DOHH2 (cell line): ENCODE measurements around the gene OCIAD2.

Source experiments
- H3F3A ChIP-seq: fragments of 200-600 bp; sonication (generic), shearing (Covaris generic); 2 replicates; pipeline ENCODE4 v1.6.0; 2016; ENCODE audit warnings: antibody characterized with exemption, mild to moderate bottlenecking; ENCODE audit not compliant: control insufficient read depth, insufficient read depth
- H3K27ac ChIP-seq: fragments of 200-600 bp; sonication (generic); 2 replicates; pipeline ENCODE4 v1.5.1; 2014; ENCODE audit warnings: low read depth, mild to moderate bottlenecking, low read length, moderate library complexity
- H3K27me3 ChIP-seq: fragments of 200-600 bp; sonication (generic); 2 replicates; pipeline ENCODE4 v1.6.1; 2014; ENCODE audit warnings: mild to moderate bottlenecking, low read length, mixed read lengths; ENCODE audit not compliant: control insufficient read depth
- H3K36me3 ChIP-seq: fragments of 200-600 bp; sonication (generic); 2 replicates; pipeline ENCODE4 v1.6.1; 2014; ENCODE audit warnings: mild to moderate bottlenecking, low read length, moderate library complexity, mixed read lengths; ENCODE audit not compliant: control insufficient read depth
- H3K4me1 ChIP-seq: fragments of 200-600 bp; sonication (generic); 2 replicates; pipeline ENCODE4 v1.6.1; 2014; ENCODE audit warnings: mild to moderate bottlenecking, low read length, mixed read lengths; ENCODE audit not compliant: control insufficient read depth
- H3K4me2 ChIP-seq: fragments of 200-600 bp; sonication (generic); 2 replicates; pipeline ENCODE4 v1.6.0; 2014; ENCODE audit warnings: mild to moderate bottlenecking, low read length, moderate library complexity
- H3K4me3 ChIP-seq: fragments of 200-600 bp; sonication (generic); 2 replicates; pipeline ENCODE4 v1.5.1; 2014; ENCODE audit warnings: mild to moderate bottlenecking, low read length, mixed read lengths
- H3K79me2 ChIP-seq: fragments of 200-600 bp; sonication (generic); 2 replicates; pipeline ENCODE4 v1.6.1; 2014; ENCODE audit warnings: mild to moderate bottlenecking, low read length, mixed read lengths; ENCODE audit not compliant: control insufficient read depth
- H3K9me2 ChIP-seq: fragments of 200-600 bp; sonication (generic); replicated peaks from 2 replicates; pipeline ENCODE4 v1.6.1; 2014; ENCODE audit warnings: mild to moderate bottlenecking, low read length, mixed read lengths; ENCODE audit not compliant: control insufficient read depth
- H3K9me3 ChIP-seq: fragments of 200-600 bp; sonication (generic); 2 replicates; pipeline ENCODE4 v1.6.1; 2014; ENCODE audit warnings: antibody characterized with exemption, low read length, mixed read lengths; ENCODE audit not compliant: control insufficient read depth, insufficient read depth
- H4K20me1 ChIP-seq: fragments of 200-600 bp; sonication (generic); 2 replicates; pipeline ENCODE4 v1.6.0; 2014; ENCODE audit warnings: low read depth, mild to moderate bottlenecking, antibody characterized with exemption, low read length, moderate library complexity; ENCODE audit not compliant: control insufficient read depth, insufficient read depth
- CTCF ChIP-seq: fragments of 200-600 bp; sonication (generic); IDR thresholded peaks from one replicate; pipeline ENCODE4 v1.5.1; 2014; ENCODE audit warnings: antibody characterized with exemption, mild to moderate bottlenecking, low read depth, low read length; ENCODE audit not compliant: poor library complexity, severe bottlenecking
- EZH2phosphoT487 ChIP-seq: fragments of 200-600 bp; sonication (generic); IDR thresholded peaks from 2 replicates; pipeline ENCODE4 v1.6.1; 2017; ENCODE audit warnings: borderline replicate concordance, mild to moderate bottlenecking, antibody characterized with exemption, low read length, moderate library complexity, mixed read lengths

OCIAD2 gene

GRCh38 chr4:48906206-48907173 lies at the start of gene OCIAD2:
TSS of gene OCIAD2 (minus strand) at chr4:48906774. CDS start at chr4:48904549, 2,225 bp downstream.
- Histone ChIP-seq H3K27ac (no peak within 1 kb of the TSS), H3K79me2 (peaks cover 19% of the 10 kb centered on the region), H4K20me1 (no peaks in the 10 kb centered on the region), H3K4me2 (peak within 1 kb of the TSS; percentile 89), H3K9me3 (no peaks in the 10 kb centered on the region), H3K4me1 (peaks cover 21% of the 10 kb centered on the region), H3K36me3 (peaks cover 23% of the 10 kb centered on the region), H3F3A (no peaks in the 10 kb centered on the region), H3K4me3 (peak within 1 kb of the TSS; percentile 85), H3K27me3 (no peaks in the 10 kb centered on the region), H3K9me2 (no peaks in the 10 kb centered on the region)
- TF ChIP-seq CTCF (peak; percentile 69), EZH2phosphoT487 (no peak)

- H3K27me3 ChIP-seq: no peaks in the 10 kb centered on the region
- H3K9me3 ChIP-seq: no peaks in the 10 kb centered on the region
- no peaks in the 10 kb centered on the region for H4K20me1 ChIP-seq
- no peak overlapping the region for H3K27ac ChIP-seq
- H3K4me1 ChIP-seq: no peaks in the 10 kb centered on the region
- no peak overlapping the region for H3K4me3 ChIP-seq
- H3F3A ChIP-seq: no peaks in the 10 kb centered on the region
- no peak for TF ChIP-seq CTCF
- no peak for TF ChIP-seq EZH2phosphoT487
- H3K79me2 ChIP-seq: no peaks in the 10 kb centered on the region
- no peak overlapping the region for H3K4me2 ChIP-seq
- no peaks in the 10 kb centered on the region for H3K9me2 ChIP-seq
- H3K36me3 ChIP-seq: no peaks in the 10 kb centered on the region
Observed at GRCh38 chr4:48954314-48954713, 47.7 kb upstream of the OCIAD2 start.

- H3F3A ChIP-seq: no peaks in the 10 kb centered on the region
- no peak for TF ChIP-seq CTCF
- no peaks in the 10 kb centered on the region for H3K27me3 ChIP-seq
- no peaks in the 10 kb centered on the region for H3K36me3 ChIP-seq
- no peak overlapping the region for H3K4me3 ChIP-seq
- H3K4me1 ChIP-seq: no peaks in the 10 kb centered on the region
- no peak overlapping the region for H3K27ac ChIP-seq
- H3K9me2 ChIP-seq: no peaks in the 10 kb centered on the region
- H3K9me3 ChIP-seq: no peaks in the 10 kb centered on the region
- no peaks in the 10 kb centered on the region for H3K79me2 ChIP-seq
- H4K20me1 ChIP-seq: no peaks in the 10 kb centered on the region
- no peak overlapping the region for H3K4me2 ChIP-seq
Observed at GRCh38 chr4:48949518-48950219, 43.1 kb upstream of the OCIAD2 start.
